GM10847 (cell line): ENCODE results near the gene ADGRG1.

Source experiments
- POLR2A ChIP-seq: IDR thresholded peaks from 2 replicates; pipeline ENCODE4 v1.6.1; 2011; ENCODE audit not compliant: insufficient read length; ENCODE audit errors: extremely low read depth

The ADGRG1 gene

GRCh38 chr16:57668630-57669475 is 40.4 kb downstream of the ADGRG1 start:
- no peak for TF ChIP-seq POLR2A

GRCh38 chr16:57669476-57670162 is 41.2 kb downstream of the ADGRG1 start:
- no peak for TF ChIP-seq POLR2A

GRCh38 chr16:57670196-57670595 is 41.8 kb downstream of the ADGRG1 start:
- no peak for TF ChIP-seq POLR2A

GRCh38 chr16:57672416-57672815 is 44.0 kb downstream of the ADGRG1 start:
- no peak for TF ChIP-seq POLR2A

- TF ChIP-seq POLR2A, result no peak
Observed at GRCh38 chr16:57672824-57673223, 44.4 kb downstream of the ADGRG1 start.

- TF ChIP-seq POLR2A, result no peak
Observed at GRCh38 chr16:57675741-57676551, 47.5 kb downstream of the ADGRG1 start.

- TF ChIP-seq POLR2A, result no peak
Observed at GRCh38 chr16:57676553-57677085, 48.2 kb downstream of the ADGRG1 start.

- TF ChIP-seq POLR2A, result no peak
Observed at GRCh38 chr16:57677622-57678369, 49.4 kb downstream of the ADGRG1 start.

GRCh38 chr16:57679016-57679415 is 50.6 kb downstream of the ADGRG1 start:
- TF ChIP-seq POLR2A, result no peak

- no peak for TF ChIP-seq POLR2A
Observed at GRCh38 chr16:57679767-57680482, 51.5 kb downstream of the ADGRG1 start.

- TF ChIP-seq POLR2A, result no peak
Observed at GRCh38 chr16:57680842-57681375, 52.5 kb downstream of the ADGRG1 start.

- TF ChIP-seq POLR2A, result no peak
Observed at GRCh38 chr16:57681950-57682728, 53.7 kb downstream of the ADGRG1 start.
